ENCODE results near the gene FAU. TPM values are rescaled to one million over a fixed set of nuclear protein-coding genes. Genes with fewer than 3 reads are reported as not detected.
A peak's percentile ranks its signal among the peaks of the same experiment; 100 is the strongest.

Gene FAU
- total and polyA plus RNA-seq, 9 of the 15 experiments (the other 6 are each of a cell fraction or from before 2014, with no cell fraction given) = 433 to 1,827 (median 942) TPM

GRCh38 chr11:65134952-65135632 is 13.2 kb upstream of the FAU start (continued):
- TF ChIP-seq ZBTB40 (IDR thresholded peaks at IDR 0.05) (no peak; the same call in 1 of the 2 replicates), ZBTB40 (CRISPR knock-in tag; IDR thresholded peaks at IDR 0.05) (no peak), FOXK2 (conservative IDR thresholded peaks at IDR 0.05 in 1 of 2, IDR thresholded peaks at IDR 0.05 in 1 of 2; ENCODE audit: low read depth in 2 of 2) (no peak), FOXJ2 (tag; IDR thresholded peaks at IDR 0.05) (peak; percentile 80; the same call in 1 of the 2 replicates), PHF8 (IDR thresholded peaks at IDR 0.05; ENCODE audit: borderline replicate concordance, low read length) (peak; percentile 47; the same call in 1 of the 2 replicates), NFE2 (IDR thresholded peaks at IDR 0.05; ENCODE audit: low read depth) (no peak), ELK1 (CRISPR knock-in tag; IDR thresholded peaks at IDR 0.05) (no peak), NKRF (IDR thresholded peaks at IDR 0.05; ENCODE audit: borderline replicate concordance) (peak; percentile 50; the same call in 1 of the 2 replicates), ZNF280A (IDR thresholded peaks at IDR 0.05; ENCODE audit: low read depth, partially characterized antibody) (no peak), GABPB2 (CRISPR knock-in tag; conservative IDR thresholded peaks at IDR 0.05) (no peak), ZNF586 (CRISPR knock-in tag; conservative IDR thresholded peaks at IDR 0.05) (no peak), ZNF583 (CRISPR knock-in tag; IDR thresholded peaks at IDR 0.05) (no peak), ZNF41 (CRISPR knock-in tag; conservative IDR thresholded peaks at IDR 0.05) (no peak), ASH1L (IDR thresholded peaks at IDR 0.05; ENCODE audit: borderline replicate concordance, low read depth, partially characterized antibody) (peak; percentile 92)
